CD4-positive, alpha-beta T cell treated with Interferon gamma for 1 hour (primary cell): Measurements from ENCODE around the gene BCAS3.
"Not testable (repeated sequence)": the region's sequence is repeated elsewhere in the genome, so short reads cannot be mapped to it uniquely, and the experiment has no call there.

Experiments used
- DNase-seq: peaks from one replicate; pipeline ENCODE4 v3.0.0-alpha.2; 2020

Gene BCAS3

DNA sequence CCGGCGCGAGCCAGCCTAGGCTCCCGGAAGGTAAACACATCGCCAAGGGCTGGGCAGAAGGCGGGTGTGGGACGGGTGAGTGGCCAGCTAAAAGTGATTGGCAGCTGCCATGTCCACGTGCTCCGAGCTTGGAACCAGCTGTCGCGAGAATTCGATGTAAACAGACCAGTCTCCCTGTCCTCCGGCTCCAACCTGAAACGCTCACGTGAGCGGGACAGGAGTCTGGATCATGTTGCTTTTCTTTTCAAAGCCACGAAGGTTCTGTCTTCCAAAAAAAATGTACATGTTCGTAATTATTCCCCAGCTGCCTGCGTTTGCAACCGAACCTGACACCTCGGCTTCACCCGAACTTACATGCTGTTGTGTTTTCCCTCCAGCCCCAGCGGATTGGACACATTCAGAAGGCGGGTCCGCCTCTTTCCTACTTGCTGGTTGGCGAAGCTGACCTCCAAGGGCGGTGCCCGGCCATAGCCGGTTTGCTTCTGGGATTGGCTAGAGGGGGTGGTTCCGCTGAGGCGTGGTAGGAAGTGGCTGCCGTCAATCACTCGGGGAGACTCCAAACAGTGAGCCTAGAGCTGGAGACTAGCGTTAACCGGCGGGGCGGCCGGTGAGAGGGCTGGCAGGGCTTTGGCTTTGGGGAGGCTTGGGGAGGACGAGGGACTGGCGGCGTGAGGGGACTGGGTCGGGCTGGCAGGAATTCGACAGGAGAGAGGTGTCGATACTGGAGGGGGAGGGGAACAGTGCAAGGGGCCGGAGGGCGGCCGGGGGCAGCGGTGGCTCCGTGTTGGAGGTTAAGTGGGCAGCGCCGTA is at the start of gene BCAS3:
Gene BCAS3 (plus strand): TSS at position 544 of the 810 bp plus-strand sequence.
- peak; percentile 96 for DNase-seq

DNA sequence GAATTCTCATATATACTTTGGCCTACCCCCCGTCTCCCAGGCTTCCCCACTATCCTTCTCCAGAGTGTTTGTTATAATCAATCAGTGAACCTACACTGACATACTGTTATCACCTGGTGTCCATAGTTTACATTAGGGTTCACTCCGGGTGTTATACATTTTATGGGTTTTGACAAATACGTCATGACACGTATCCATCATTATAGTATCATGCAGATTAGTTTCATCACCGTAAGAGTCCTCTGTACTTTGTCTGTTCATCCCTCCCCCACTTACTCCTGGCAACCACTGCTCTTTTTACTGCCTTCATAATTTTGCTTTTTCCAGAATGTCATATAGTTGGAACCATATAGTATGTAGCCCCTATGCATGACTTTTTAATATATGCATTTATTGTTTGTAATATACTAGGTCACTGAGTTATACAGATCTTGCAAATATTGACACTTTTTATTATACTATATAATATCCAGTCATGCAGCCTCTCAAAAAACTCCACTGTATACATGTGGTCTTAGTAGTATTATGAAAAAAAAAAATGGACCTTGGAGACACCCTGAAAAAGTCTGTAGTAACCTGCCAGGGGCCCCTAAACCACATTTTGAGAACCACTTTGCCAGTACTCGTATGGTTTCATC is 49.3 kb upstream of the BCAS3 start:
- no peak for DNase-seq

DNA sequence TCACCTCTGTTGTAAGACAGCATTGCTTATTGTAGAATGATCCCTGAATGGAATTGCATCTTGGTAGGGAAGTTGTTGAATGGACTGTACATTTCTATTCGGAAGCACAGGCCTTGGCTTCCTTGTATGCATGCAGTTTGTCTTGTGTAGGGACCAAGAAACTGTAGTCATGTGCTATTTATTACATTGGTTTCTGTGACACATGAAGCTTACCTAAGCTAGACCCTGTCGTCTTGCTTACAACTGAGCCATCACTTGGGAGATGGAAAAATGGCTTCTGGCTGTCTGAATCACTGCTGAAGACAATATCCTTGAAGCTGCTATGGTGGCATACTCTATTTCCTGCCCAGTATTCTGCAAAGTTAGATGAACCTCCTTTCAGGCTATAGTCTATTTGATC is 48.5 kb upstream of the BCAS3 start:
- DNase-seq, result no peak

DNA sequence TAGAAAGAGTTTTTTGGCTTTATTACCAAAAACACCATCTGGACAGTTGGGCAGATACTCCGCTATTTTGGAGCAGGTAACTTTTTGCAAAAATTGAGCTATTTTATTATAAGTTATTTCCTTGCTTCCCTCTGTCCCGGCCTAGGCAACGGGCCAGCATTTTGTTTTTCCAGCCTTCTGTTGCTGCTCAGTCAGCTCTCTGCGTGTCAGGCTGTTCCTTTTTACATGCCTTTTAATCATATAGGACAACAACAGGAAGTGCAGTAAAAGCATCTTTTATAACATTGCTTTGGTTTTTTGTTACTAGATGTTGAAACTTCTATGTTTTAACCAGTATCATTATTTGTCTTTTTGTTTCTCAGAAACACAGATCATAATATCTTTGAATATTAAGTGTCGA is 47.3 kb upstream of the BCAS3 start:
- no peak for DNase-seq

GRCh38 chr17:60631119-60631518 is 46.5 kb upstream of the BCAS3 start:
- no peak for DNase-seq

GRCh38 chr17:60637683-60638082 is 40.0 kb upstream of the BCAS3 start:
- DNase-seq, result no peak

- DNase-seq, result no peak
Measured at GRCh38 chr17:60639019-60639330, 38.7 kb upstream of the BCAS3 start.

- DNase-seq, result no peak
Measured at GRCh38 chr17:60640503-60640902, 37.1 kb upstream of the BCAS3 start.

DNA sequence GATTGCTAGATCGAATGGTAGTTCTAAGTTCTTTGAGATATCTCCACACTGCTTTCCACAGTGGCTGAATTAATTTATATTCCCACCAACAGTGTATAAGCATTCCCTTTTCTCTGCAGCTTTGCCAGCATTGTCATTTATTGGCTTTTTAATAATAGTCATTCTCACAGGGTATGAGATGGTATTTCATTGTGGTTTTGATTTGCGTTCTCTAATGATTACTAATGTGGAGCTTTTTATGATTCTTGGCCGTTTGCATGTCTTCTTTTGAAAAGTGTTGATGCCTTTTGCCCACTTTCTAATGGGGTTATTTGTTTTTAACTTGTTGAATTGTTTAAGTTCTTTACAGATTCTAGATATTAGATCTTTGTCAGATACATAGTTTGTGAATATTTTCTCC is 36.5 kb upstream of the BCAS3 start:
- DNase-seq, result no peak

DNA sequence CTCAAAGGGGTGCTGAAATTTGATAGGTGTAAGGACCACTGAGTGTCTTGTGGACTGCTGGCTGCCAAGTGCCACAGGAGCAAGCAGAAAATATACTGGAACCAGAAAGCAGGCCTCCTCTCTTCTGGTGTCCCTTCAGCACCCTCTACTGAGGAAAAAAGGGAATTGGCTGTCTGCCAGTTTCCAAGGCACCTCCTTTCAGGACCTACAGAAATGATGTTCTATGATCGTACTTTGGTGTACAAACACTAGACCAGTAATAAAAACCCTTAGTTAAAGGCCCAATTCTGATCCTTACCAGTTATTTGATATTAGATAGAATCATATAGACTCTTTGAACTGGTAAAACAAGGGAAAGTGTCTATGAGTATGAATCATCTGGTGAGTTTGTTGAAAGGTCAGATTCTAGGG is 35.8 kb upstream of the BCAS3 start:
- peak; percentile 14 for DNase-seq

DNA sequence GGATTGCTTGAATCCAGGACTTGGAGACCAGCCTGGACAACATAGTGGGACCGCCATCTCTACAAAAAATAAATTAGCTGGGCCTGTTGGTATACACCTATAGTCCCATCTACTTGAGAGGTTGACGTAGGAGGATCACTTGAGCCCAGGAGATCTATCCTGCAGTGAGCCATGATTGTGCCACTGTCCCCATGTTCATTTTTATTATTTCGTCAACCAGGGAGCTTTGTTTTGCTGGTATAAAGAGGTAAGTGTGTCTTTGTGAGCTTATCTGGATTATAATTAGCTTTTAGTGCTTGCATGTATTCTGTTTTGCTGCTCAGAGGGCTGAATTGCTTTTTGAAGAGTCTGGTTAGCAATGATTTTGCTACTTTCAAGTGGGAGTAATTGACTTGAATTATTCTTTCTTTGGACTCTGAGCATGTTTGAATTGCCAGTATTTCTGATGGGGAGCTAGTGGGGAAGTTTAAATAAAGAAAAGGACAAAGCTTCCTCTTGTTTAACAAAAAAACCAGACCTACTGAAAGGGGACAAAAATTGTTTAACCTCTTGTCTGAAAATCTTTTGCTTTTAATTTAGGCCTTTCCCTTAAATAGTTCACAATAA is 31.6 kb upstream of the BCAS3 start:
- DNase-seq, result no peak

- no peak for DNase-seq
Measured at GRCh38 chr17:60646701-60647100, 30.9 kb upstream of the BCAS3 start.

DNA sequence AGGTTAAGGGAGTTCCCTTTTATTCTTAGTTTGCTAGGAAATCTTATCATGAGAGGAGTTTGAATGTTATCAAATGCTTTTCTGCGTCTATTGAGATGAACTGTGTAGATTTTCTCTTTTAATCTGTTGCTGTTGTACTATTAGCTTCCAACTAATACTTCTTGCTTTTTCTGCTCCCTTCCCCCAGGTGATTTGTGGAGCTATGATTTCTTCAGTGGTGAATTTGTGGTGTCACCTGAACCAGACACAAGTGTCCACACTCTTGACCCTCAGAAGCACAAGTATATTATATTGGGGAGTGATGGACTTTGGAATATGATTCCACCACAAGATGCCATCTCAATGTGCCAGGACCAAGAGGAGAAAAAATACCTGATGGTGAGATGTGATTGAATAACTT is 29.9 kb upstream of the BCAS3 start:
- DNase-seq, result no peak

DNA sequence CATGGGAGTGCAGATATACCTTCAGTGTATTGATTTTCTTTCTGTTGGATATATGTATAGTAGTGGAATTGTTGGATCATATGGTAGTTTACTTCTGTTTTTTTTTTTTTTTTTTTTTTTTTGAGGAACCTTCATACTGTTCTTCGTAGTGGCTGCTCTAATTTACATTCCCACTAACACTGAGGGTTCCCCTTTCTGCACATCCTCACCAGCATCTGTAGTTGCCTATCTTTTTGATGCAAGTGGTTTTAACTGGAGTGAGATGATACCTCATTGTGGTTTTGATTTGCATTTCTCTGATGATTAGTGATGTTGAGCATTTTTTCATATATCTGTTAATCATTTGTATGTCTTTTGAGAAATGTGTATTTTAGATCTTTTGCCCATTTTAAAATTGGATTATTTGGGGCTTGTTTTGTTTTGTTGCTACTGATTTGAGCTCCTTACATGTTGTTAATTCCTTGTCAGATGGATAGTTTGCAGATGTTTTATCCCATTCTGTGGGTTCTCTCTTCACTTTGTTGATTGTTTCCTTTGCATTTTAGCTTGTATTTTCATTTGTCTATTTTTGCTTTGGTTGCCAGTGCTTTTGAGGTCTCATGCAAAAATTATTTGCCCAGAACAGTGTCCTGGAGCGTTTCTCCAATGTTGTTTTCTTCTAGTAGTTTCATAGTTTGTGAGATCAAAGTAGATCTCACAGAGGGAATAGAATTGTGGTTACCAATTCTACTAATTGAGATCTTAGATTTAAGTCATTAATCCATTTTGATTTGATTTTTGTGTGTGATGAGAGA is 25.0 kb upstream of the BCAS3 start:
- no peak for DNase-seq

GRCh38 chr17:60653569-60653968 is 24.1 kb upstream of the BCAS3 start:
- no peak for DNase-seq

GRCh38 chr17:60656499-60656898 is 21.2 kb upstream of the BCAS3 start:
- DNase-seq, result no peak

DNA sequence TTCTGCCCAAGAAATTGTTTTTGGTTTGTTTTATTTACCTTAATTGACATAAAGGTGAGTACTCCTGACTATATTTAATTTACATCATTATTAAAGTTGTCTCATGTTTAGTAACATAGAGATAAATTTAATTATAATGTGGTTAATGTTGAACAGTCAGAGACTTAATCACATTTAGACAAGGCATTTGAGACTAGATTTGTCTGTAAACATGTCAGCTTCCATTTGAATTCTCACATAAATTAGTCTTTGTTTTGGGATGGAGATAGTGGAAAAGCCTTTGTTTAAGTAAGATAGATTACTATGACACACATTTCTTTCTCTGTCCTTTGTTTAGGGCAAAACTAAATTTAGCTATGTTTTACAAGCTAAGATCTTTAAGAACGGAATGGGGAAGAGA is 18.5 kb upstream of the BCAS3 start:
- no peak for DNase-seq

GRCh38 chr17:60661489-60661888 is 16.2 kb upstream of the BCAS3 start:
- no peak for DNase-seq

DNA sequence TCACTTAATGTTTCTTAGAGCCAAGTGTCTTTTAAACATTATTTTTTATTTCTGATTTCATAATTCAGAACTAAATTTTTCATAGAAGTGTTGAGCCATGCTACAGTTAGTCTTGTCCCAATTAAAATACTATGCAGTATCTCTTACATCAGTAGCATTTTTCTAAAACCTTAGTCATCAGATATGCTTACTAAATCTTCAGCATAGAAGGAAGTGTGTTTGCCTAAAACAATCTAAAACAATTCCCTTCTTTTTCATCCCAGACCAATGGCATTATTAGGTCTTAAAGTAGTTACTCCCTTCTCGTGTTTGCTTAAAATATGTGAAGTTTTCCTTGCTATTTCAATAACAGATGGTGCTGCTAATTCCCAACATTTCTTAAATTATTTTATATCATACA is 13.6 kb upstream of the BCAS3 start:
- no peak for DNase-seq

DNA sequence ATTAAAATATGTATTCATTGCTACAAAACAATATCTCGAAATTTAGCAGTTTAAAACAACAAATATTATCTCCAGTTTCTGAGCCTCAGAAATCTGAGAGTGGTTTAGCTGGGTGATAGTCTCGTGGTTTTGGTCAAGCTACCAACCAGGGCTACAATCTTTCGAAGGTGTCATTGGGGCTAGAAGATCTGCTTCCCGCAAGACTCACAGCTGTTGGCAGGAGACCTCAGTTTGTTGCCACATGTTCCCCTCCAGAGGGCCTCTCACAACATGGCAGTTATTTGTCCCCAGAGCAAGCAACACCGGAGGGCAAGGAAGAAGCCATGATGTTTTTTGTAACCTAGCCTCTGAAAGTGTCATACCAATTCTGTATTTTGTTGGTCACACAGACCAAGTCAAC is 12.0 kb upstream of the BCAS3 start:
- no peak for DNase-seq

DNA sequence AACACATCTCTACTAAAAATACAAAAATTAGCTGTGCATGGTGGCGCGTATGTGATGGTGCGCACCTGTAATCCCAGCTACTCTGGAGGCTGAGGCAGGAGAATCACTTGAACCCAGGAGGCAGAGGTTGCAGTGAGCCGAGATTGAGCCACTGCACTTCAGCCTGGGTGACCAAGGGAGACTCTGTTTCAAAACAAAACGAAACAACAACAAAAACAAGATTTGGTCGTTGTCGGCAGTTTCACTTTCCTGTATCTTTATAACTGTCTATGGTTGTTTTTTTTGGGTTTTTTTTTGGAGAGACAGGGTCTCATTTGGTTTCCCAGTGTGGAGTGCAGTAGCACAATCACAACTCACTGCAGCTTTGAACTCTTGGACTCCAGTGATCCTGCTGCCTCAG is 8.9 kb upstream of the BCAS3 start:
- DNase-seq, result not testable (repeated sequence)

DNA sequence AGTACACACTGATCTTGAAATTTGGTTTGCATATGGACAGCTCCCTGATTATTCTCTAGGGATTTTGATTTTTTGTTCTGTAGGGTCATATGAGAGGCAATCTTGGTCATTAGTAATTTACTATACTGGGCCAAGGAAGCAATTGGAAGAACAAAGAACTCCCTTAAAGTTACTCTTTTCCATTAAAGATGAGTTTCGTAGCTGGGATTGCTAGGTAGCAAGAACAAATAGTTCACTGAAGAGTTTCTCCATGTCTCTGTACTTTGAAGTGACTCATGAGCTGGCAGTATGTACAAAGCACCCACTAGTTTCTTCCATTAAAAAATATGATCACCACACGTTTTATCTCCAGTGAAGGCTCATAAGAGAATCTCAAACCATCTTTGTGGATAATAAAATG is 6.2 kb upstream of the BCAS3 start:
- no peak for DNase-seq

DNA sequence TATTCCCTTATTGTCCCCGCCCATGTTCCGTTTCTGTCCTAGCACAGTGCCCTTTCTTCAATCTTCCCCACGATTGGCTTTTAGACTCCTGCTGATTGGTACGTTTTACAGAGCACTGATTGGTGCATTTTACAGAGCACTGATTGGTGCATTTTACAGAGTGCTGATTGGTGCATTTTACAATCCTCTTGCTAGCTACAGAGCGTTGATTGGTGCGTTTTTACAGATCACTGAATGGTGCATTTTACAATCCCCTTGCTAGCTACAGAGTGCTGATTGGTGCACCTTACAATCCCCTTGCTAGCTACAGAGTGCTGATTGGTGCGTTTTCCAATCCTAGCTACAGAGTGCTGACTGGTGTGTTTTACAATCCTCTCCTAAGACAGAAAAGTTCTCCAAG is 3.0 kb upstream of the BCAS3 start:
- not testable (repeated sequence) for DNase-seq

DNA sequence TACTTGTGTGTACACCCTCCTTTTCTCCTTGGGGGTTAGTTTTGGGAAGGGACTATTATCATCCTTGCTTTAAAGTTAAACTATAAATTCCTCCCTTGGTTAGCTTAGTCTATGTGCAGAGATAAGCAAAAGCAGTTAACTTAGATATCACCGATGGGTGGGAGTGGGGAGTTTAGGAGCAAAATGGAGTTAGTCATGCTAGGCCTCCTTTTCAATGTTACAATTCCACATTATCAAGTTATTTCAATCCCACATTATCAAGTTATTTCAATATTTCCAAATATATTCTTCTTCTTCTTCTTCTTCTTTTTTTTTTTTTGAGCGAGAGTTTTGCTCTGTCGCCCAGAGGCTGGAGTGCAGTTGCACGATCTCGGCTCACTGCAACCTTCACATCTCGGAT is 1.7 kb upstream of the BCAS3 start:
- no peak for DNase-seq
